ENCODE measurements around the gene MYL12A.

The MYL12A gene

GRCh38 chr18:3252843-3253242 lies 5.2 kb downstream of the MYL12A start:
- in situ Hi-C loops (cut with MboI; ENCODE audit: low sequenced_read_pairs), result no loop called here

GRCh38 chr18:3254725-3255124 lies 7.1 kb downstream of the MYL12A start:
- in situ Hi-C loops (cut with MboI; ENCODE audit: low sequenced_read_pairs), result no loop called here

- in situ Hi-C loops (cut with MboI; ENCODE audit: low sequenced_read_pairs), result no loop called here
These were observed 8.1 kb downstream of the MYL12A start for GRCh38 chr18:3255611-3256165.

- in situ Hi-C loops (cut with MboI; ENCODE audit: low sequenced_read_pairs), result no loop called here
These were observed 9.4 kb downstream of the MYL12A start for GRCh38 chr18:3256693-3257626.

- in situ Hi-C loops (cut with MboI; ENCODE audit: low sequenced_read_pairs), result no loop called here
These were observed 10.1 kb downstream of the MYL12A start for GRCh38 chr18:3257627-3258120.

- in situ Hi-C loops (cut with MboI; ENCODE audit: low sequenced_read_pairs), result no loop called here
These were observed 13.4 kb downstream of the MYL12A start for GRCh38 chr18:3260995-3261372.

GRCh38 chr18:3261373-3262233 lies 14.0 kb downstream of the MYL12A start, which contains the start of gene MYL12B:
Gene MYL12B (plus strand): TSS chr18:3262133. CDS start chr18:3272899, 10,766 bp downstream.
- in situ Hi-C loops (cut with MboI; ENCODE audit: low sequenced_read_pairs), result no loop called here

- in situ Hi-C loops (cut with MboI; ENCODE audit: low sequenced_read_pairs), result no loop called here
These were observed 14.9 kb downstream of the MYL12A start for GRCh38 chr18:3262234-3263131.

GRCh38 chr18:3263132-3263700 lies 15.6 kb downstream of the MYL12A start:
- in situ Hi-C loops (cut with MboI; ENCODE audit: low sequenced_read_pairs), result no loop called here

- in situ Hi-C loops (cut with MboI; ENCODE audit: low sequenced_read_pairs), result no loop called here
These were observed 16.8 kb downstream of the MYL12A start for GRCh38 chr18:3264362-3264761.

GRCh38 chr18:3265564-3266033 lies 18.0 kb downstream of the MYL12A start:
- in situ Hi-C loops (cut with MboI; ENCODE audit: low sequenced_read_pairs), result no loop called here

- in situ Hi-C loops (cut with MboI; ENCODE audit: low sequenced_read_pairs), result no loop called here
These were observed 18.5 kb downstream of the MYL12A start for GRCh38 chr18:3266062-3266608.

- in situ Hi-C loops (cut with MboI; ENCODE audit: low sequenced_read_pairs), result no loop called here
These were observed 20.7 kb downstream of the MYL12A start for GRCh38 chr18:3268306-3268705.

- in situ Hi-C loops (cut with MboI; ENCODE audit: low sequenced_read_pairs), result no loop called here
These were observed 21.8 kb downstream of the MYL12A start for GRCh38 chr18:3269241-3269913.

- in situ Hi-C loops (cut with MboI; ENCODE audit: low sequenced_read_pairs), result no loop called here
These were observed 22.3 kb downstream of the MYL12A start for GRCh38 chr18:3269914-3270299.

GRCh38 chr18:3273042-3273441 lies 25.4 kb downstream of the MYL12A start:
- in situ Hi-C loops (cut with MboI; ENCODE audit: low sequenced_read_pairs), result no loop called here

- in situ Hi-C loops (cut with MboI; ENCODE audit: low sequenced_read_pairs), result loop anchor here (25.0 kb wide), 2 partner anchors 585 to 785 kb away; no protein-coding TSS in a partner anchor
These were observed 30.1 kb downstream of the MYL12A start for GRCh38 chr18:3277643-3278213.
